ENCODE measurements around the gene FLOT1.

DNA sequence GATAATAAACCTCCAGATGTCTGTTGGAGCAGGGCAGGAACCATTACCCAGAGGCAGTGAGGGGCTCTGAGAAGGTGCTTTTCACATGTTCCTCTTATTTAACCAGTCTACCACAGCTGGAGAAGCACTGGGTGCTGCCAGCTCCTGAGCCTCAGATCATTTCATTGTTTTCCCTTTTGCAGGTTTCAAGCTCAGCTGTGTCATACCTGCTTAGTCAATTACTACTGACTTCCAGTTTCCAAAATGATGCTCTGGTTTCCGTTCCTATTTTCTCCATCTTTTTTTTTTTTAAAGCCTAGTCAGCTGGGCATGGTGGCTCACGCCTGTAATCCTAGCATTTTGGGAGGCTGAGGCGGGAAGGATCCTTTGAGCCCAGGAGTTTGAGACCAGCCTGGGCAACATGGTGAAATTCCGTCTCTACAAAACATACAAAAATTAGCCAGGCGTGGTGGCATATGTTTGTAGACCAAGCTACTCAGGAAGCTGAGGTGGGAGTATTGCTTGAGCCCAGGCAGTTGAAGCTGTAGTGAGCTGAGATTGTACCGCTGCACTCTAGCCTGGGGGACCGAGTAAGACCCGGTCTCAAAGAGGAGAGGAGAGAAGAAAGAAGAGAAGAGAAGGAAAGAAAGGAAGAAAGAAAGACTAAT, 6.7 kb downstream of the FLOT1 start:
- TF ChIP-seq TARDBP (IDR thresholded peaks at IDR 0.05) (no peak), BHLHE40 (IDR thresholded peaks at IDR 0.05; ENCODE audit: borderline replicate concordance) (no peak), HDGF (IDR thresholded peaks at IDR 0.05; ENCODE audit: borderline replicate concordance) (no peak), ELF4 (IDR thresholded peaks at IDR 0.05) (no peak), FOXM1 (IDR thresholded peaks at IDR 0.05; ENCODE audit: borderline replicate concordance) (no peak), SP1 (IDR thresholded peaks at IDR 0.05) (no peak)

All from HEK293T (cell line).